Measurements from ENCODE around the gene PLCB2. TPM values are rescaled to one million over a fixed set of nuclear protein-coding genes. Genes with fewer than 3 reads are reported as not detected.
A peak's percentile ranks its signal among the peaks of the same experiment; 100 is the strongest.

PLCB2 gene
- total RNA-seq, 4 donors from 2014 or later, result 1.7 to 7.2 (median 4.1) TPM

- H3K4me3 ChIP-seq (replicated peaks in 1 of 3), result no peak overlapping the region
- peaks cover 55 to 74% of the 10 kb centered on the region in 2 donors for H3K4me1 ChIP-seq
- TF ChIP-seq POLR2A (IDR thresholded peaks at IDR 0.05), result no peak
- TF ChIP-seq, protein P1, sequence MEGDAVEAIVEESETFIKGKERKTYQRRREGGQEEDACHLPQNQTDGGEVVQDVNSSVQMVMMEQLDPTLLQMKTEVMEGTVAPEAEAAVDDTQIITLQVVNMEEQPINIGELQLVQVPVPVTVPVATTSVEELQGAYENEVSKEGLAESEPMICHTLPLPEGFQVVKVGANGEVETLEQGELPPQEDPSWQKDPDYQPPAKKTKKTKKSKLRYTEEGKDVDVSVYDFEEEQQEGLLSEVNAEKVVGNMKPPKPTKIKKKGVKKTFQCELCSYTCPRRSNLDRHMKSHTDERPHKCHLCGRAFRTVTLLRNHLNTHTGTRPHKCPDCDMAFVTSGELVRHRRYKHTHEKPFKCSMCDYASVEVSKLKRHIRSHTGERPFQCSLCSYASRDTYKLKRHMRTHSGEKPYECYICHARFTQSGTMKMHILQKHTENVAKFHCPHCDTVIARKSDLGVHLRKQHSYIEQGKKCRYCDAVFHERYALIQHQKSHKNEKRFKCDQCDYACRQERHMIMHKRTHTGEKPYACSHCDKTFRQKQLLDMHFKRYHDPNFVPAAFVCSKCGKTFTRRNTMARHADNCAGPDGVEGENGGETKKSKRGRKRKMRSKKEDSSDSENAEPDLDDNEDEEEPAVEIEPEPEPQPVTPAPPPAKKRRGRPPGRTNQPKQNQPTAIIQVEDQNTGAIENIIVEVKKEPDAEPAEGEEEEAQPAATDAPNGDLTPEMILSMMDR (IDR thresholded peaks at IDR 0.05), result no peak
- DNase-seq, result no peak
- H3K27ac ChIP-seq, result peak overlapping the region; percentile 82 to 90 (median 89)
- H3K9me3 ChIP-seq, result no peaks in the 10 kb centered on the region
- no peaks in the 10 kb centered on the region for H3K36me3 ChIP-seq
- H3K27me3 ChIP-seq, result no peaks in the 10 kb centered on the region
- 39 to 52% methylated on average over 4 to 6 of the region's 6 CpGs for WGBS, 2 donors
- intact Hi-C loops (cut with DNase I), result no loop called here
These were observed 36.5 kb upstream of the PLCB2 start for GRCh38 chr15:40344217-40344616.

DNA sequence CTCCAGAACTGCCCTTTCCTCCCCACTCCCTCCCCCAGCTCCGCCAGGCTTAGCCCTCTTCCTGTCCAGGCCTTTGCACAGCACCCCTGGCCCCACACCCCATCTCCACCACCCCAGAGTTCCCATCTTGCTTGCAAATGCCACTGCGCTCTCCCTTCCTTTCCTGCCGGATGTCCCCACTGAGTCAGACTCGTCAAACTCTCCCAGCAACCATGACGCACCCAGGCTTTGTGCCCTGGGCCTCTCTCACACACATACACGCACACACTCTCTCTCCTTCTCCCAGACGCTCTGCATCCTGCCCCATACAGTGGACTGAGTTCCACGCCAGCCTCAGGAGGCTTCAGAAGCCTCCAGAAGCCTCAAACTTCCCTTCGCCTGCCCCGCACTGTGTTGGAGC, 35.8 kb upstream of the PLCB2 start:
- Histone ChIP-seq H3K36me3 (no peaks in the 10 kb centered on the region), H3K27ac (peak overlapping the region; percentile 49 to 99 (median 90)), H3K4me1 (peaks cover 62 to 81% of the 10 kb centered on the region in 2 donors), H3K4me3 (replicated peaks in 1 of 3) (no peak overlapping the region), H3K27me3 (no peaks in the 10 kb centered on the region), H3K9me3 (no peaks in the 10 kb centered on the region)
- TF ChIP-seq, protein P1 (IDR thresholded peaks at IDR 0.05), result no peak
- no peak for TF ChIP-seq POLR2A (IDR thresholded peaks at IDR 0.05)
- DNase-seq, result no peak
- 85 to 87% methylated on average over 10 of the region's 10 CpGs for WGBS, 2 donors
- intact Hi-C loops (cut with DNase I), result no loop called here

GRCh38 chr15:40342416-40343320, 34.9 kb upstream of the PLCB2 start:
- peaks cover 70 to 90% of the 10 kb centered on the region in 2 donors for H3K4me1 ChIP-seq
- TF ChIP-seq, protein P1 (IDR thresholded peaks at IDR 0.05), result no peak
- peak in 1 of 2 donors; percentile 27 for TF ChIP-seq POLR2A (IDR thresholded peaks at IDR 0.05)
- intact Hi-C loops (cut with DNase I), result no loop called here
- DNase-seq, result peak; percentile 38 to 39
- no peaks in the 10 kb centered on the region for H3K9me3 ChIP-seq
- H3K4me3 ChIP-seq (replicated peaks in 1 of 3), result no peak overlapping the region
- no peaks in the 10 kb centered on the region for H3K27me3 ChIP-seq
- peak overlapping the region; percentile 7 to 99 (median 49) for H3K27ac ChIP-seq
- WGBS, 2 donors, result 63 to 72% methylated on average over 7 of the region's 7 CpGs
- no peaks in the 10 kb centered on the region for H3K36me3 ChIP-seq

DNA sequence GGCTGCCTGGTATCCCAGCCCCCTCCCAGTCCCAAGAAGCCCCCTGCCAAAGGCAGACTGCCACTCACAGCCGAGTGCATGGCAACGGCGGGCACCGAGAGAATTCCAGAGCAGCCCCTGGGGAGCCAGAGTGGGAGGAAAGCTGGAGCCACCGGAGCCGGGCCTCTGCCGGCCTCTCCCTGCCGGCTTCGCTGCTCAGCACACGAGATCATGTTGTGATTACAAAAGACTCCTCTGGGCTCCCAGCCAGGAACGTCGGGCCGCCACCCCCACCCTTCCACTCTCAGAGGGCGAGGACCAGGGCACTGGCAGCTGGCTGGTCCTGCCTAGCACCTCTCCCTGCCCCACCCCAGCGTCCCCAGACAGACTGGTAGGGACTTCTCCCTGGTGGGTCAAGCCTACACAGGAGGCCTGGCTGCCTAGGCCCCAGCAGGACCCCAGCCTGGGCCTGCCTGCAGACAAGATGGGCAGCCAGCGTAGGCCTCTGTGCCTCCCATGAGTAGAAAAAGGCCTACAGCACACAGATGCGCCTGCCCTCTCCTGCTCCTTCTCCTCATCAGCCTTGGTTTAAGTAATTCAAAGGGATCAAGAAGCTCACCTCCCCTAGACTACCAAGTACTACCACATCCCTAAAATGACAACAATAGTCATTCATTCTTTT, 33.1 kb upstream of the PLCB2 start, which contains the start of gene CCDC9B:
TSS of gene CCDC9B (minus strand) at position 200 of the 661 bp plus-strand sequence. CDS start at position 80, 120 bp downstream.
- peak in 1 of 2 donors; percentile 93 for TF ChIP-seq POLR2A (IDR thresholded peaks at IDR 0.05)
- TF ChIP-seq, protein P1 (IDR thresholded peaks at IDR 0.05), result no peak
- H3K4me1 ChIP-seq, result peaks cover 75 to 98% of the 10 kb centered on the region in 2 donors
- intact Hi-C loops (cut with DNase I), result no loop called here

More for the DNA sequence above, 33.1 kb upstream of the PLCB2 start, which contains the start of gene CCDC9B:
- WGBS, 2 donors, result 14 to 67% methylated on average over 3 to 13 of the region's 17 CpGs
- peak; percentile 98 to 99 for DNase-seq
- H3K27me3 ChIP-seq, result no peaks in the 10 kb centered on the region
- peaks cover 7 to 10% of the 10 kb centered on the region in 2 donors for H3K36me3 ChIP-seq
- peak within 1 kb of the TSS; percentile 2 to 52 (median 48) for H3K4me3 ChIP-seq (replicated peaks in 1 of 3)
- no peaks in the 10 kb centered on the region for H3K9me3 ChIP-seq
- peak within 1 kb of the TSS; percentile 97 to 99 (median 99) for H3K27ac ChIP-seq

Measured in thyroid gland (tissue), 4 donors.